ENCODE measurements around the gene CDCA5.

CDCA5 gene

GRCh38 chr11:65114538-65115171 lies 30.8 kb upstream of the CDCA5 start:
- TF ChIP-seq EZH2phosphoT487 (IDR thresholded peaks at IDR 0.05; ENCODE audit: low read depth) (no peak), CTCF (IDR thresholded peaks at IDR 0.05; ENCODE audit: low read depth, low read length) (no peak)
- Histone ChIP-seq H2AFZ (ENCODE audit: low read depth, low read length) (no peak overlapping the region), H3K9ac (ENCODE audit: low read length) (no peak overlapping the region), H3K27ac (ENCODE audit: low read length) (no peak overlapping the region), H3K4me3 (ENCODE audit: low read length) (no peak overlapping the region), H3K4me1 (ENCODE audit: low read length) (peaks cover 33% of the 10 kb centered on the region), H3K36me3 (replicated peaks; ENCODE audit: low read depth, low read length) (peaks cover 23% of the 10 kb centered on the region), H3K27me3 (ENCODE audit: low read depth, low read length) (no peaks in the 10 kb centered on the region), H3K9me3 (ENCODE audit: insufficient read depth, low read length) (no peaks in the 10 kb centered on the region), H3K4me2 (ENCODE audit: low read length) (no peak overlapping the region), H3K79me2 (ENCODE audit: low read length) (peaks cover 34% of the 10 kb centered on the region), H4K20me1 (ENCODE audit: insufficient read depth, low read length) (peaks cover 5% of the 10 kb centered on the region)

GRCh38 chr11:65113839-65114238 lies 30.0 kb upstream of the CDCA5 start:
- H3K27ac ChIP-seq (ENCODE audit: low read length): no peak overlapping the region

GRCh38 chr11:65113361-65113756 lies 29.5 kb upstream of the CDCA5 start:
- Histone ChIP-seq H3K9ac (ENCODE audit: low read length) (peak overlapping the region; percentile 85; the same call in 1 of the 2 replicates), H3K4me2 (ENCODE audit: low read length) (peak overlapping the region; percentile 90), H3K36me3 (replicated peaks; ENCODE audit: low read depth, low read length) (peaks cover 21% of the 10 kb centered on the region), H2AFZ (ENCODE audit: low read depth, low read length) (no peak overlapping the region), H3K4me1 (ENCODE audit: low read length) (peaks cover 31% of the 10 kb centered on the region), H3K4me3 (ENCODE audit: low read length) (peak overlapping the region; percentile 87), H3K27ac (ENCODE audit: low read length) (no peak overlapping the region), H3K9me3 (ENCODE audit: insufficient read depth, low read length) (no peaks in the 10 kb centered on the region), H4K20me1 (ENCODE audit: insufficient read depth, low read length) (peaks cover 5% of the 10 kb centered on the region), H3K79me2 (ENCODE audit: low read length) (peaks cover 28% of the 10 kb centered on the region), H3K27me3 (ENCODE audit: low read depth, low read length) (no peaks in the 10 kb centered on the region)
- TF ChIP-seq EZH2phosphoT487 (IDR thresholded peaks at IDR 0.05; ENCODE audit: low read depth): no peak
- no peak for TF ChIP-seq CTCF (IDR thresholded peaks at IDR 0.05; ENCODE audit: low read depth, low read length)

More at GRCh38 chr11:65113839-65114238, 30.0 kb upstream of the CDCA5 start:
- Histone ChIP-seq H3K4me1 (ENCODE audit: low read length) (peaks cover 31% of the 10 kb centered on the region), H3K4me2 (ENCODE audit: low read length) (peak overlapping the region; percentile 90; the same call in 1 of the 2 replicates), H4K20me1 (ENCODE audit: insufficient read depth, low read length) (peaks cover 5% of the 10 kb centered on the region), H3K79me2 (ENCODE audit: low read length) (peaks cover 30% of the 10 kb centered on the region), H2AFZ (ENCODE audit: low read depth, low read length) (no peak overlapping the region), H3K27me3 (ENCODE audit: low read depth, low read length) (no peaks in the 10 kb centered on the region), H3K9me3 (ENCODE audit: insufficient read depth, low read length) (no peaks in the 10 kb centered on the region), H3K9ac (ENCODE audit: low read length) (no peak overlapping the region), H3K36me3 (replicated peaks; ENCODE audit: low read depth, low read length) (peaks cover 24% of the 10 kb centered on the region), H3K4me3 (ENCODE audit: low read length) (no peak overlapping the region)
- no peak for TF ChIP-seq EZH2phosphoT487 (IDR thresholded peaks at IDR 0.05; ENCODE audit: low read depth)
- no peak for TF ChIP-seq CTCF (IDR thresholded peaks at IDR 0.05; ENCODE audit: low read depth, low read length)

GRCh38 chr11:65112546-65113360 lies 28.9 kb upstream of the CDCA5 start:
- Histone ChIP-seq H3K27me3 (ENCODE audit: low read depth, low read length) (no peaks in the 10 kb centered on the region), H3K9ac (ENCODE audit: low read length) (peak overlapping the region; percentile 85), H3K9me3 (ENCODE audit: insufficient read depth, low read length) (no peaks in the 10 kb centered on the region), H3K36me3 (replicated peaks; ENCODE audit: low read depth, low read length) (peaks cover 19% of the 10 kb centered on the region), H2AFZ (ENCODE audit: low read depth, low read length) (peak overlapping the region; percentile 66), H4K20me1 (ENCODE audit: insufficient read depth, low read length) (peaks cover 5% of the 10 kb centered on the region), H3K4me1 (ENCODE audit: low read length) (peaks cover 31% of the 10 kb centered on the region), H3K27ac (ENCODE audit: low read length) (peak overlapping the region; percentile 62), H3K4me2 (ENCODE audit: low read length) (peak overlapping the region; percentile 90), H3K79me2 (ENCODE audit: low read length) (peaks cover 28% of the 10 kb centered on the region), H3K4me3 (ENCODE audit: low read length) (peak overlapping the region; percentile 87)
- TF ChIP-seq CTCF (IDR thresholded peaks at IDR 0.05; ENCODE audit: low read depth, low read length) (peak; percentile 95), EZH2phosphoT487 (IDR thresholded peaks at IDR 0.05; ENCODE audit: low read depth) (no peak)

Measured in OCI-LY3 (cell line).